Left kidney (tissue), 8 donors: ENCODE measurements around the gene NAA38. TPM values are rescaled to one million over a fixed set of nuclear protein-coding genes. Genes with fewer than 3 reads are reported as not detected.

Source experiments
- DNase-seq: peaks from one replicate; pipeline ENCODE4 v3.0.0-alpha.2; 2013
- long read RNA-seq, 8 donors: transcript quantifications; one replicate each; lab custom pipeline, GENCODE V29; 2026
- polyA plus RNA-seq: library from polyadenylated mRNA; unstranded; fragments of 120-200 nt; gene quantifications from one replicate; pipeline ENCODE4 v1.2.1, GENCODE V29; 2013; ENCODE audit not compliant: insufficient read length

Gene NAA38, protein sequence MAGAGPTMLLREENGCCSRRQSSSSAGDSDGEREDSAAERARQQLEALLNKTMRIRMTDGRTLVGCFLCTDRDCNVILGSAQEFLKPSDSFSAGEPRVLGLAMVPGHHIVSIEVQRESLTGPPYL
- 70.0 TPM for polyA plus RNA-seq
- long read RNA-seq, donor 1, transcript NAA38-201 (2 exons, 999 nt) = major isoform, 61 of 476 reads
- long read RNA-seq, donor 1, transcript NAA38-206 (2 exons, 424 nt) = minor isoform, 21 of 476 reads
- long read RNA-seq, donor 1, transcript NAA38-205 (3 exons, 852 nt) = minor isoform, 55 of 476 reads
- long read RNA-seq, donor 1, partial matches to known transcripts = 288 of 476 reads
- long read RNA-seq, donor 1, other reads (novel, unspliced or antisense) = 46 of 476 reads
- long read RNA-seq, donor 2, transcript NAA38-206 (2 exons, 424 nt) = minor isoform, 11 of 453 reads
- long read RNA-seq, donor 2, transcript NAA38-201 (2 exons, 999 nt) = minor isoform, 47 of 453 reads
- long read RNA-seq, donor 2, transcript NAA38-205 (3 exons, 852 nt) = major isoform, 57 of 453 reads
- long read RNA-seq, donor 2, partial matches to known transcripts = 207 of 453 reads
- long read RNA-seq, donor 2, other reads (novel, unspliced or antisense) = 130 of 453 reads
- long read RNA-seq, donor 3, transcript NAA38-201 (2 exons, 999 nt) = minor isoform, 36 of 304 reads
- long read RNA-seq, donor 3, transcript NAA38-205 (3 exons, 852 nt) = major isoform, 38 of 304 reads
- long read RNA-seq, donor 3, transcript NAA38-206 (2 exons, 424 nt) = minor isoform, 11 of 304 reads
- long read RNA-seq, donor 3, transcript NAA38-203 (3 exons, 553 nt) = minor isoform, 5 of 304 reads
- long read RNA-seq, donor 3, partial matches to known transcripts = 193 of 304 reads
- long read RNA-seq, donor 3, other reads (novel, unspliced or antisense) = 20 of 304 reads
- long read RNA-seq, donor 4, transcript NAA38-201 (2 exons, 999 nt) = major isoform, 30 of 67 reads
- long read RNA-seq, donor 4, transcript NAA38-205 (3 exons, 852 nt) = minor isoform, 14 of 67 reads
- long read RNA-seq, donor 4, transcript NAA38-206 (2 exons, 424 nt) = minor isoform, 5 of 67 reads
- long read RNA-seq, donor 4, partial matches to known transcripts = 9 of 67 reads
- long read RNA-seq, donor 4, other reads (novel, unspliced or antisense) = 6 of 67 reads
- long read RNA-seq, donor 5, transcript NAA38-205 (3 exons, 852 nt) = major isoform, 115 of 561 reads
- long read RNA-seq, donor 5, transcript NAA38-203 (3 exons, 553 nt) = minor isoform, 7 of 561 reads
- long read RNA-seq, donor 5, transcript NAA38-206 (2 exons, 424 nt) = minor isoform, 22 of 561 reads
- long read RNA-seq, donor 5, transcript NAA38-201 (2 exons, 999 nt) = minor isoform, 111 of 561 reads
- long read RNA-seq, donor 5, partial matches to known transcripts = 163 of 561 reads
- long read RNA-seq, donor 5, other reads (novel, unspliced or antisense) = 143 of 561 reads
- long read RNA-seq, donor 6, transcript NAA38-205 (3 exons, 852 nt) = minor isoform, 75 of 225 reads
- long read RNA-seq, donor 6, transcript NAA38-206 (2 exons, 424 nt) = minor isoform, 9 of 225 reads
- long read RNA-seq, donor 6, transcript NAA38-201 (2 exons, 999 nt) = major isoform, 83 of 225 reads
- long read RNA-seq, donor 6, partial matches to known transcripts = 0 of 225 reads
- long read RNA-seq, donor 6, other reads (novel, unspliced or antisense) = 52 of 225 reads
- long read RNA-seq, donor 7, transcript NAA38-203 (3 exons, 553 nt) = minor isoform, 9 of 569 reads
- long read RNA-seq, donor 7, transcript NAA38-205 (3 exons, 852 nt) = major isoform, 68 of 569 reads
- long read RNA-seq, donor 7, transcript NAA38-201 (2 exons, 999 nt) = minor isoform, 67 of 569 reads
- long read RNA-seq, donor 7, transcript NAA38-206 (2 exons, 424 nt) = minor isoform, 10 of 569 reads
- long read RNA-seq, donor 7, partial matches to known transcripts = 330 of 569 reads
- long read RNA-seq, donor 7, other reads (novel, unspliced or antisense) = 85 of 569 reads
- long read RNA-seq, donor 8, transcript NAA38-205 (3 exons, 852 nt) = minor isoform, 23 of 151 reads
- long read RNA-seq, donor 8, transcript NAA38-206 (2 exons, 424 nt) = minor isoform, 5 of 151 reads
- long read RNA-seq, donor 8, transcript NAA38-201 (2 exons, 999 nt) = major isoform, 29 of 151 reads
- long read RNA-seq, donor 8, partial matches to known transcripts = 31 of 151 reads
- long read RNA-seq, donor 8, other reads (novel, unspliced or antisense) = 58 of 151 reads

DNA sequence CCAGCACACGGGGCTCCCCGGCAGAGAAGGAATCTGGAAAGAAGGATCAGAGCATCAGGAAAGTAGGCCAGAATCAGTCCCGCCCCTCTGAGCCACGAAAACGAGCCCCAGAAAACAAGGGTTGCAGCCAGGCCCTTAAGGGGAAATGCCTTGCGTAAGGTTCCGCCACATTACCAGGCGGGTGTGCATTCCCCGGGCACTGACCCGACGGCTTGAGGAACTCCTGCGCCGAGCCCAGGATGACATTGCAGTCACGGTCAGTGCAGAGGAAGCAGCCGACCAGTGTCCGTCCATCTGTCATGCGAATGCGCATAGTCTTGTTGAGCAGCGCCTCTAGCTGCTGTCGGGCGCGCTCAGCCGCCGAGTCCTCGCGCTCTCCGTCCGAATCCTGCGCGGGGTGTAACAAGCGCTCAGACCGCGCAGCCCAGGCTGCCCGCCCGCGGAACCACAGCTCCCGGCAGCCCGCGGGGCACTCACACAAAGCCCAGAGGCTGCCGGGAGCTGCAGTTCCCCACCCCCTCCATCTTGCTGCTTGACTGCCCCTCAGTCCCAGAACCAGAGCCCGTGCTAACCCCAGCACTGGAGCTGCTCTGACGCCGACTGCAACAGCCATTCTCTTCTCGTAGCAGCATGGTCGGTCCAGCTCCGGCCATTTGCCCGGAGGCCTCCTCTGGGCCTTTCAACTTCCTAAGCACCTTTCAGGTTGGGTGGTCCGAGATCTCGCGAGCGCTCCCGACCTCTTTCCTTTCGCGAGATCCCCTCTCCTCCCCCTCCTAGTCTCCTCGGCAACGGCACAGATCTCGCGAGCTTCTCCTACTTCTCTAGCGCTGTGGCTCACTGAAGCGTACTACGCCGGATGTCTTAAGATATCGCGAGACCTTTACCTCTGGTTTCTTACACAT is at the start of gene NAA38:
NAA38 (minus strand) TSS at position 749 of the 902 bp plus-strand sequence; CDS start at position 653, 96 bp downstream.
- peak; percentile 99 for DNase-seq

DNA sequence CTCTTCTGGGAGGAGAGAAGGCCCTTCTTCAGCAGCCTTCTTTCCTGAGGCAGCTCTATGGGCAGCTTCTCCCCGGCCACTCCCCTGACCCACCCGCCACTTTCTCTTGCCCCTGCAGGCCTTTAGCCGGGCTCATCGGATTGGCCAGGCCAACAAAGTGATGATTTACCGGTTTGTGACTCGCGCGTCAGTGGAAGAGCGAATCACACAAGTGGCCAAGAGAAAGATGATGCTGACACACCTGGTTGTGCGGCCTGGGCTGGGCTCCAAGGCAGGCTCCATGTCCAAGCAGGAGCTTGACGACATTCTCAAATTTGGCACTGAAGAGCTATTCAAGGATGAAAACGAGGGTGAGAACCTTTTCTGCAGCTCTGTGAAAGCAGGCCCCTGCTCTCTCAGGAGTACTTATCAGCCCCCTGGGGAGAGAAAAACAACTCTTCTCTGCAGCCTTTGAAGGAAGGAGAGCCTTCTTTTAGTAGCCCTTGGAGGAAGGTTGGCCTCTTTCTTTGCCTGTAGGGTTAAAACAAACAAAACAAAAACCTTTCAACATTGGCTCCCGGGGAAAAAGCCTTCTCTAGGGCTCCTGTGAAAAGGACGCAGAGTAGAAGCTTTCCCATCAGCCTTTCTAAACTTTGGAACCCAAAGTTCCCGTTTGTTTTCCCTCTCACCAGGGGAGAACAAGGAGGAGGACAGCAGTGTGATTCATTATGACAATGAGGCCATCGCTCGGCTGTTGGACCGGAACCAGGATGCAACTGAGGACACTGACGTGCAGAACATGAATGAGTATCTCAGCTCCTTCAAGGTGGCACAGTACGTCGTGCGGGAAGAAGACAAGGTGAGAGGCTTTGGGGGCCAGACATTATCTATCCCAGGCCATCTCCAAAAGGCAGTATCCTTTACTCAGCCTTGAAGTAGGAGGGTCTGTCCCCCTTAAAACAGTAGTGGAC is 46.1 kb upstream of the NAA38 start:
- DNase-seq = no peak

DNA sequence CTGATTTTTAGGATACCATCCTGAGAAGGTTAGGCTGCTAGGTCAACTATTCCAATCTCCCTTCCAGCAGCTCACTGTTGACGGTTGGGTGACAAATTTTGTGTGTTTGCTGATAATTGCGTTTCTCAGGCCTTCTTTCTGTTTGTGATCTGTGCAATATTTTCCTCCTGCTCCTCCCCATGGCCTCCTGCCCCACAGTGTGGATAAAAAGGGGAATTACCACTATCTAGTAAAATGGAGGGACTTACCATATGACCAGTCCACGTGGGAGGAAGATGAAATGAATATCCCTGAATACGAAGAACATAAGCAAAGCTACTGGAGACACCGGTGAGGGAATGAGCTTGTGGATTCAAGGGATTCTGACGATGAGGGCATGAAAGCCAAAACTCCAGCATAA is 40.4 kb upstream of the NAA38 start:
- DNase-seq = no peak

DNA sequence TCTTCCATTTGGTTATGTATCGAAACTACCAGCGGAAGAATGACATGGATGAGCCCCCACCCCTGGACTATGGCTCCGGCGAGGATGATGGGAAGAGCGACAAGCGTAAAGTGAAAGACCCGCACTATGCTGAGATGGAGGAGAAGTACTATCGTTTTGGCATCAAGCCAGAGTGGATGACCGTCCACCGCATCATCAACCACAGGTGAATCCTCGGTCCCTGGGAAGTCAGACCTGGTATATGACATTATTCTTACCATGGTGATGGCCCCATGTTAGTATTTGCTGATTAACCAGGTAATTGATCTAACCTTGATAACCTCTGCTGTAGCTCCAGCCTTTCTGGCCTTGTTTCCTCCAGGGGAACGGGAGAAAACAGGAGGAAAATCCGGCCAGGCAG is 39.7 kb upstream of the NAA38 start:
- no peak for DNase-seq

DNA sequence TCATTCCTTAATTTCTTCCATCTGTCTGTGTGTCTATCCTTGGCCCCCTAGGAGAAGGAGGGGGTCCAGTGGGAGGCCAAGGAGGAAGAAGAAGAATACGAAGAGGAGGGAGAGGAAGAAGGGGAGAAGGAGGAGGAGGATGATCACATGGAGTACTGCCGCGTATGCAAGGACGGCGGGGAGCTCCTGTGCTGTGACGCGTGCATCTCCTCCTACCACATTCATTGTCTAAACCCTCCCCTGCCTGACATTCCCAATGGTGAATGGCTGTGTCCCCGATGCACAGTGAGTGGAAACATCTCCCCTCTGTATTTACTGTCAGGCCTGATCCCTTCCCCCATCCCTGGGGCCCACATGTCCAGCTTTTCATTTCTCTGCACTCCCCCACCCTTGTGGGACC is 37.5 kb upstream of the NAA38 start:
- DNase-seq = no peak

DNA sequence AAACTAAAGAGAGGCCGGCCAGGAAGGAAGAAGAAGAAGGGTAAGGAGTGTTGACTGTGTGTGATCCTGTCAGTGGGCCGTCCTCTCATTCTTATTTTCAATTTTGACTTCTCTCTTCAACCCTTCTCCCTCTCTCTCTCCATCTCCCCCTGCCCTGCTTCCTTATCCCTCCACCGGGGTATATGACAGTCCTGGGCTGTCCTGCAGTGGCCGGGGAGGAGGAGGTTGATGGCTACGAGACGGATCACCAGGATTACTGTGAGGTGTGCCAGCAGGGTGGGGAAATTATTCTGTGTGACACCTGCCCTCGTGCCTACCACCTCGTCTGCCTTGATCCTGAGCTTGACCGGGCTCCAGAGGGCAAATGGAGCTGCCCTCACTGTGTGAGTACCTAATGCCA is 36.9 kb upstream of the NAA38 start:
- no peak for DNase-seq

DNA sequence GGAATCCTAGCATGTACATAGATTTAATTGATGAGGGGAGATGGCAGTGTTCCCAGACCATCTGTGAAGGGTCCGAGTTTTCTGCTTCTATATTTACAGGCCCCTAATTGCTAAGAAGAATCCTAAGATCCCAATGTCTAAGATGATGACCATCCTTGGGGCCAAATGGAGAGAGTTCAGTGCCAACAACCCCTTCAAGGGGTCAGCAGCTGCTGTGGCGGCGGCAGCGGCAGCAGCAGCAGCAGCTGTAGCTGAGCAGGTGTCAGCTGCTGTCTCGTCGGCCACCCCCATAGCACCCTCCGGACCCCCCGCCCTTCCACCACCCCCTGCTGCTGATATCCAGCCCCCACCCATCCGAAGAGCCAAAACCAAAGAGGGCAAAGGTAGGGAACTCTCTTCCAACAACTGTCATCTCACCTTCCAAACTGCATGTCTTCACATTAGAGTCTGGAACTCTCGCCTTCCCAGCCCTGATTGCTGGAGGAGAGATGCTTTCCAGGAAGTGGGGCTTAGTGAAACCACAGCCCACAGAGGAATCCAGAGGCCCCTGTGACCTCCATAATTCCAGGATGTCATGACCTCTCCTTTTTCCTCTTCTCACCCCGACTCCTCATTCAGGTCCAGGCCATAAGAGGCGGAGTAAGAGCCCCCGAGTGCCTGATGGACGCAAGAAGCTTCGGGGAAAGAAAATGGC is 36.0 kb upstream of the NAA38 start:
- no peak for DNase-seq

DNA sequence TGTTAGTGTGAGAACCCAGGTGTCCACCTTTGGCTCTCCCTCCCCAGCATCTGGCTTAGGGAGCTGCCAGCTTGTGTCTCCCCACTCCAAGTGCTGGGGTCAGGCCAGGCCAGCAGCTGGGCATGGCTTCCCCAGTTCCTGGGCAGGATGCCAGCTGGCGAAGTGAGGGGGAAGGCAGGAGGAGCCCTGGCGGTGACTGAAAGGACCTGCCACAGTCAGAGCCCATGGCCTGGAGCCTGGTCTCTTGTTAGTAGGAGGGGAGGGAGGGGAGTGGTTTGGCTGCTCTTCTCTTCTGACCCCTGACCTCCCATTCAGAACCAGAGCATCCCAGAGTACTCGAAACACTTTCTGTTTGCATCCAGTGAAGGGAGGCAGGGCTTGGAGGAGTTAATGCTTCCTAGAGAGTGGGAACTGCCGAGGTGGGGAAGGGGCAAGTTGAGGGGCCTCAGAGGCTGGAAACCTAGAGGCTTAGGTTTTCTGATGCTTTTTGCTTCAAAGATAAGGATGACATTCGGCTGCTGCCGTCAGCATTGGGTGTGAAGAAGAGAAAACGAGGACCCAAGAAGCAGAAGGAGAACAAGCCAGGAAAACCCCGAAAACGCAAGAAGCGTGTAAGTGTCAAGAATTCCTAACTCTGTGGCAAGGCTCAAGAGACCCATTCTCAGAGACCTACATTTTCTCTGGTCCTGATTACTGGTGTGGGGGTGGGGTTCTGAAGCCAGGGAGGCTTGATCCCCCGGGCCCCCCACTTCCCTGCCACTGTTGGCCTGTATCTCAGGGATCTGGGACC is 32.0 kb upstream of the NAA38 start:
- peak; percentile 84 for DNase-seq

DNA sequence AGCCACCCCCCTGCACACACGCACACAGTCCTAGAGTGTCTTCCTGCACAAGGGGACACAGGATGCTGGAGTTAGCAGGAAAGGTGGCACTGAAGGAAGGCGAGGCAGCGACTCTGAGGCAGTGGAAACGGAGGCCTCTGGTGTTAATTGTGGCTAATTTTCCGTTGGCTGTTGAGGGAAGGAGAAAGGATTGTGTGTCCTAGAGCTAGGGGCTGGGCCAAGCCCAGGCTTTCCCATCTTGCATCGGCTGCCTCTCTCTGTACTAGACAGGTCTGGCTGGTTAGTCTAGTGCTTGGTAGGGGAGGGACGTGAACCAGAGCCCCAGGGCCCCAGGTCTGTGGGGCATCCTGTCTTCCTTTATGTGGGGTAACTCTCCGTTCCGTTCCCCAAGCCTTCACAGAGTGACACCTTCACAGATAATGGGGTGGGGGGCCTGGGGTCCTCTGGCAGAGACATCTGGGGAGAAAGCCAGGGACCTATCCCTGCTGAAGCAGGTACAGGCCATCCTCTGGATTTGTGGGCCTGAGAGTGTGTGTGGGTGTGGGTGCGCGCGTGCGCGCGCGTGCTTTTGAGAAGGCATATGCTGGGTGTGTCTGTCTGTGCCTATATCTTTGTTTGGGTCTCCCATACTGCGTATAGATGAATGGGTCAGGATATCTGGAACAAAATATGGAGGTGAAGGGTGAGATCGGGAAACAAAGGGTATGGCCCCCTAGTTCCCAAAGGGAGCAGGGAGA is 31.0 kb upstream of the NAA38 start, which contains the start of gene CHD3:
CHD3 (plus strand) TSS at position 606 of the 737 bp plus-strand sequence. CDS start 212 bp downstream, outside the sequence.
- no peak for DNase-seq

DNA sequence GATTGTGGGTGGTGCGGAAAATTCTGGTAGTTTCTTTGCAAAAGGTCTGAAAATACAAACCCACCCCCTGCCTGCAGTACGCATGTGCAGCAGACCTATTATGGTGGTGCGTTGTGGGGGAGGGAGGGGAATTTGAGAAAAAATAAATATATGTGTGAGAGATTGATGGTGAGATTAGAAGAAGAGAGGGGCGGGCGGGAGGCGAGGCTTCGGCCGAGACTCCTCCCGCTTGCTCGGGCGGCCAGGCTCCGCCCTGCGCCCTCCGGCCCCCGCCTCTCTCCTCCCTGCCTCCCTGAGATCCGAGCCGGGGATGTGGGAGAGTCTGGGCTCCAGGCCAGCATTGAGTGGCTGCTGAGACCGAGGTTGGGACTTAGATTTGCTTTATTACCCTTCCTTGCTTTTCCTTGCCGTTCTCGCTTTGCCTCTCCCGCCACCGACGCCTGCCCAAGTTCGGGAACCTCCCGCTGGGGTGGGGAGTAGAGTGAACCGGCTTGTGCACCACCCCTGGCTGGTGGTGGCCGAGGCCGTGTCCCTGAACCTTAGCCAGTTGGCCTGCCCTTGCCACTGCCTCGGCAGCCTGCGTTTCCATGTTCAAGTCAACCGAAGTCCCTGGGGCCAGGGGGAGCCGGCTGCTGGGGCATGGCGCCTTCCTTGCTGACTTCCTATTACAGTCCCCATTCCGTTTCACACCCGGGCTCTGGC is 30.3 kb upstream of the NAA38 start:
- peak; percentile 96 for DNase-seq

DNA sequence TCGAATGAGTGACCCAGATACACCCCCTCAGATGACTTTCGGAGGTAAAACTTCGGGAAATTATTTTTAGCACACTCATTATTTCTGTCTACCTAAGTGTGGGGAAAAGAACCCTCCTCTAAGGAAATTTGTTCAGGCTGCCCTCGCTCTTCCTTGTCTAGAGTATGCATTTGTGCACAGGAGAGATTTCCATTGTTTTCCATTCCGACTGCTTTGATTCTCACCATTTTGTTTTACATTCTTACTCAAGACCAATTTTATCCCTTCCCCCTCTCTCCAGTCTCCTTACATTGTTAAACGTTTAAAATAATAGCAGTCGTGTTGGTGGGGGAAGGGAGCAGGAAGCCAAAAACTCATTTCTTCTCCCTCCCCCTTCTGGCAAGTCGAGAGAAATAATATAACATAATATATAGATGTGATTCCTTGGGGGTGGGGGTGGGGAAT is 29.7 kb upstream of the NAA38 start:
- peak; percentile 35 for DNase-seq

DNA sequence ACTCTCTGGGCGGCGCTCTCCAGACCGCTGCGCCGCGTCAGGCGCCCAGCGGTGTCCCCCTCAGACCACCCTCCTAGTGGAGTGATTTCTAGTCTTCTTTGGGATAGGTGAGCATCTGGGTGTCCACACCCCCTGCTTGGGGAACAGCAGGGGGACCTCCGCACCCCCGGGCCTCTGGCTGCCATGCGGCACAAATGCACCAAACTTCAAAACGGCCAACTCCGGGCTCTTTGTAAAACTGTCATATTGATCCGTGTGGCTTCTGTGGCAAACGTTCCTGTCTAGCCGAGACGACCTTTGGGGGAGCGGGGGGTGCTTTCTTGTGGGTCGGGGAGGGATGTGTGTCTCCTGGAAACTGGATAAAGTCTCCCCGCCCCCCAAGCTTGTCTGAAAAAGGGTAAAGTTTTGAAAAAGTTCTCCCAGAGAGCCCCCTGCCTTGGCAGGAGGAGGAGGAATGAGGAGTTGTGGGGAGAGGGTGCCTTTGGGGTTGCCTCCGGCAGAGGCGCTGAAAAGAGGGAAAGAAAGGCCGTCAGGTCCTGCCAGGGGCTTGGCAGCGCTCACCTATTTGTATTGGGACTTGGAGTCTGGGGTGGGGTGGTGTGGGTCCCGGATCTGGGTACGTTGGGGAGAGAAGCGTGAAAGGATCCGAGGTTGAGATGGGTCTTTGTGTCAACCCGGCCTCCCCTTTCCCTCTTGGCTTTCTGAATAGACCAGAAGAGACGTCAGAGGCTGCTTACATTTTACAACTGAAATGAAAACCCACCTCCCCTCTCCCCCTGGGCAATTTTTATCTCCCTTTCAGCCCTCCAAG is 29.1 kb upstream of the NAA38 start:
- DNase-seq = peak; percentile 40

DNA sequence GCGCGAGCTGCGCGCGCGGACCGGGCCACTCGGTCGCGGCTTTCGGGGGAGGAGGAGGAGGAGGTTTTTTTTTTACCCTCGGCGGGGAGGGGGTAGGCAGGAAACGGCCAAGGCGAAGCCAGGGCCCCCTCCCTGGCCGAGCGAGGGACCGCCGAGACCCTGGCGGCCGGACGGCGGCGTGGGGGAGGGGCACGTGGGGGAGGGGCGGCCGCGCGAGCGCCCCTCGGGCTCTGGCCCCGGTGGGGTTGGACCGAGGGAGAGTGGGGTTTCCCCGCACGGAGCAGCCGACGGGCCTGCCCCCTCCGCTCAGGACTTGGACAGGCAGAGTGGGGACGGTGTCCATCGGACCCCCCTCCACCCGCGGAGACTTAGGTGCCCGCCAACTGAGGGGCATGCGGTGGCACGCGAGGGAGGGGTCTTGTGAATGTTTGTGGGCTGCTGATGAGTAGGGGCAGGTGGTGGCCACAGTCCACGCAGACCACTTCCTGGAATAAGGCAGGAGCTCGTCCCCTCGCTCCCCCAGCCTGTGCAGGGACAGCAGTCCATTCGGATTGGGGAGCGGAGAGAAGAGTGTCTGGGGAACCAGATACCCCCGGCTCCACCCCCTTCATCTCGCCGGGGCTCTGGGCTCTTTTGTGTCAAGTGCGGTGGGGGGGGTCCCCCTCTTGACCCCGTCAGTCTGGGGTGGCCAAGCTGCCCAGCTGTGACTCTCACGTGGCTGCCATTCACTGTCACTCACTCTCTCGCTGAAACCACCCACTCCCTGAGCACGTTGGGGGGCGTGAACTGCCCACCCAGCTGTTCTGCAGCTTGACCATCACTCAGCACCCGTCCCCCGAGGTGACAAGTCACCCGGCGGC is 28.2 kb upstream of the NAA38 start:
- DNase-seq = peak; percentile 80
